Stimulated activated CD4-positive, alpha-beta T cell treated with anti-CD3 and anti-CD28 coated beads, Interleukin-2, amount 100 ng/mL, for 24 hours (primary cell): ENCODE results near the gene AHCYL1.

Experiments
- DNase-seq, 2 donors: peaks; one replicate each; pipeline ENCODE4 v3.0.0-alpha.2; 2020

AHCYL1 gene

GRCh38 chr1:109977225-109977624 lies 7.3 kb upstream of the AHCYL1 start:
- no peak for DNase-seq

- no peak for DNase-seq
Observed at GRCh38 chr1:109977657-109978378, 6.7 kb upstream of the AHCYL1 start.

GRCh38 chr1:109978761-109979488 lies 5.6 kb upstream of the AHCYL1 start:
- no peak for DNase-seq

GRCh38 chr1:109979489-109980091 lies 5.0 kb upstream of the AHCYL1 start:
- DNase-seq = no peak

GRCh38 chr1:109980324-109981003 lies 4.1 kb upstream of the AHCYL1 start:
- peak in 1 of 2 donors; percentile 11 for DNase-seq

- DNase-seq = no peak
Observed at GRCh38 chr1:109981004-109981335, 3.6 kb upstream of the AHCYL1 start.

GRCh38 chr1:109983380-109984189 lies 980 bp upstream of the AHCYL1 start:
- no peak for DNase-seq

- no peak for DNase-seq
Observed at GRCh38 chr1:109984190-109984455, 442 bp upstream of the AHCYL1 start.

- no peak for DNase-seq
Observed at GRCh38 chr1:109985247-109986053, 885 bp downstream of the AHCYL1 start.

GRCh38 chr1:109986054-109986444 lies 1.5 kb downstream of the AHCYL1 start:
- no peak for DNase-seq

GRCh38 chr1:109988349-109988914 lies 3.9 kb downstream of the AHCYL1 start:
- no peak for DNase-seq

GRCh38 chr1:109989506-109990301 lies 5.1 kb downstream of the AHCYL1 start:
- DNase-seq = no peak

- DNase-seq = no peak
Observed at GRCh38 chr1:109990302-109990653, 5.7 kb downstream of the AHCYL1 start.

- no peak for DNase-seq
Observed at GRCh38 chr1:109991400-109991925, 6.9 kb downstream of the AHCYL1 start.

GRCh38 chr1:109993885-109994284 lies 9.3 kb downstream of the AHCYL1 start:
- no peak for DNase-seq

GRCh38 chr1:109994654-109995053 lies 10.1 kb downstream of the AHCYL1 start:
- no peak for DNase-seq

- DNase-seq = no peak
Observed at GRCh38 chr1:109995536-109995935, 11.0 kb downstream of the AHCYL1 start.

GRCh38 chr1:109996476-109996875 lies 11.9 kb downstream of the AHCYL1 start:
- no peak for DNase-seq

- no peak for DNase-seq
Observed at GRCh38 chr1:109997204-109997866, 12.8 kb downstream of the AHCYL1 start.

GRCh38 chr1:109997867-109998229 lies 13.3 kb downstream of the AHCYL1 start:
- no peak for DNase-seq
